HepG2 (cell line): ENCODE results near the gene RIMBP2. TPM values are rescaled to one million over a fixed set of nuclear protein-coding genes. Genes with fewer than 3 reads are reported as not detected.

ENCODE experiments used
- ATAC-seq: fragments of 200-7000 bp; cut with Tn5 transposase; 3 replicates; pipeline ENCODE4 v1.9.1; 2020; ENCODE audit warnings: mild to moderate bottlenecking, moderate library complexity
- BruUV-seq: library from RNA; stranded (reverse); fragments of 400-500 nt; replicated peaks from 2 replicates; lab custom pipeline; 2021; lab: Mats Ljungman, UMichigan
- CTCF ChIA-PET: fragments of 300-600 bp; formaldehyde crosslinking; extraction: SDS; loops from one replicate; lab custom pipeline; 2021; ENCODE audit warnings: low total read pairs, inconsistent platforms, low intra/inter-chr PET ratio; lab: Yijun Ruan, JAX
- POLR2A ChIA-PET: fragments of 350-600 bp; sonication (Branson Sonifier 250); formaldehyde crosslinking; loops from one replicate; lab custom pipeline; 2020; ENCODE audit warnings: antibody characterized with exemption, inconsistent platforms; lab: Yijun Ruan, JAX
- DNase-seq: peaks from one replicate; pipeline ENCODE4 v3.0.0-alpha.2; 2015; ENCODE audit warnings: low spot score
- FAIRE-seq: peaks from 3 replicates; lab custom pipeline; 2011; peaks lifted over from hg19 to GRCh38; lab: Jason Lieb, UNC
- H2AFZ ChIP-seq: one replicate; pipeline ENCODE4 v1.6.1; 2011; ENCODE audit warnings: low read length, inconsistent platforms
- H3K27ac ChIP-seq: fragments of 300-600 bp; 3 replicates; pipeline ENCODE4 v1.8.0; 2011; ENCODE audit warnings: mixed run types, mild to moderate bottlenecking, mixed read lengths, low read length, inconsistent platforms; ENCODE audit not compliant: insufficient read depth; ENCODE audit errors: extremely low read length
- H3K27me3 ChIP-seq, 2 experiments: fragments of 200-600 bp in 1 of 2; 2 replicates in 1 of 2; 3 replicates in 1 of 2; pipeline versions ENCODE4 v1.6.0 to v1.8.0; 2011; ENCODE audit warnings: low read length in 2 of 2, mild to moderate bottlenecking in 2 of 2, moderate library complexity in 2 of 2, inconsistent platforms in 1 of 2; ENCODE audit not compliant: insufficient read depth in 2 of 2, control insufficient read depth in 1 of 2
- H3K36me3 ChIP-seq, 2 experiments: fragments of 200-600 bp in 1 of 2; replicated peaks in 1 of 2; 2 replicates in 1 of 2; 3 replicates in 1 of 2; pipeline versions ENCODE4 v1.5.1 to v1.8.0; 2011; ENCODE audit warnings: low read length in 2 of 2, inconsistent platforms in 1 of 2; ENCODE audit not compliant: insufficient read depth in 2 of 2, control insufficient read depth in 1 of 2
- H3K4me1 ChIP-seq: 2 replicates; pipeline ENCODE4 v1.5.1; 2012; ENCODE audit warnings: low read length, inconsistent platforms; ENCODE audit not compliant: insufficient read depth
- H3K4me2 ChIP-seq: 2 replicates; pipeline ENCODE4 v1.6.0; 2011; ENCODE audit warnings: low read depth, low read length, inconsistent platforms
- H3K4me3 ChIP-seq, 3 experiments: fragments of 200-600 bp in 1 of 3; sonication (generic), shearing (Covaris generic) in 1 of 3; replicated peaks in 1 of 3; 2 replicates each; pipeline ENCODE4 v1.5.1; 2011 to 2016; ENCODE audit warnings: low read length in 3 of 3, inconsistent platforms in 2 of 3, low read depth in 2 of 3, mild to moderate bottlenecking in 2 of 3, control low read depth in 1 of 3, mixed read lengths in 1 of 3; ENCODE audit not compliant: insufficient read depth in 1 of 3
- H3K79me2 ChIP-seq: one replicate; pipeline ENCODE4 v1.6.1; 2011; ENCODE audit warnings: low read length, inconsistent platforms; ENCODE audit not compliant: insufficient read depth
- H3K9ac ChIP-seq: 2 replicates; pipeline ENCODE4 v1.6.0; 2011; ENCODE audit warnings: mild to moderate bottlenecking, low read depth, low read length, inconsistent platforms; ENCODE audit not compliant: insufficient read depth
- H3K9me3 ChIP-seq: 2 replicates; pipeline ENCODE4 v1.5.1; 2012; ENCODE audit warnings: mild to moderate bottlenecking, low read length
- H4K20me1 ChIP-seq: 2 replicates; pipeline ENCODE4 v1.6.0; 2011; ENCODE audit warnings: inconsistent platforms, mild to moderate bottlenecking, low read length, moderate library complexity; ENCODE audit not compliant: insufficient read depth
- AGO1 ChIP-seq: fragments of 200-400 bp; formaldehyde crosslinking; IDR thresholded peaks from 2 replicates; pipeline ENCODE4 v1.6.1; 2017; ENCODE audit warnings: mild to moderate bottlenecking, low read depth, low read length, moderate library complexity; ENCODE audit not compliant: poor library complexity, severe bottlenecking
- CBX5 ChIP-seq: sonication (generic); formaldehyde crosslinking; IDR thresholded peaks from 2 replicates; pipeline ENCODE4 v1.4.0; 2020; ENCODE audit warnings: missing genetic modification reagents, borderline replicate concordance
- DDIT3 ChIP-seq: sonication (generic); formaldehyde crosslinking; IDR thresholded peaks from 2 replicates; pipeline ENCODE4 v1.4.0; 2020; ENCODE audit warnings: mild to moderate bottlenecking, missing genetic modification reagents
- DNMT1 ChIP-seq: sonication (generic); formaldehyde crosslinking; IDR thresholded peaks from 2 replicates; pipeline ENCODE4 v1.5.1; 2020; ENCODE audit warnings: mild to moderate bottlenecking, missing genetic modification reagents
- EED ChIP-seq: sonication (generic); formaldehyde crosslinking; IDR thresholded peaks from 2 replicates; pipeline ENCODE4 v1.5.0; 2020; ENCODE audit warnings: mild to moderate bottlenecking, missing genetic modification reagents
- FOXJ3 ChIP-seq: sonication (generic); formaldehyde crosslinking; IDR thresholded peaks from 2 replicates; pipeline ENCODE4 v1.4.0; 2020; ENCODE audit warnings: missing genetic modification reagents, mild to moderate bottlenecking, borderline replicate concordance
- HCFC1 ChIP-seq: fragments of 150-350 bp; IDR thresholded peaks from 2 replicates; pipeline ENCODE4 v1.6.1; 2014; ENCODE audit warnings: low read depth, low read length
- KAT2B ChIP-seq: fragments of 150-350 bp; IDR thresholded peaks from 2 replicates; pipeline ENCODE4 v1.6.1; 2014; ENCODE audit warnings: low read depth, low read length, borderline replicate concordance
- SP140L ChIP-seq: sonication (generic); formaldehyde crosslinking; IDR thresholded peaks from 2 replicates; pipeline ENCODE4 v1.4.0; 2020; ENCODE audit warnings: missing genetic modification reagents, borderline replicate concordance
- SYNCRIP ChIP-seq: fragments of 200-400 bp; formaldehyde crosslinking; IDR thresholded peaks from 2 replicates; pipeline ENCODE4 v1.6.1; 2018; ENCODE audit warnings: mild to moderate bottlenecking, low read depth, low read length; ENCODE audit not compliant: insufficient read depth
- USF2 ChIP-seq, 2 experiments: sonication (generic) in 1 of 2; formaldehyde crosslinking in 1 of 2; IDR thresholded peaks; 2 replicates each; pipeline versions ENCODE4 v1.5.1 to v1.6.1; 2011 to 2020; ENCODE audit warnings: borderline replicate concordance in 1 of 2, low read depth in 1 of 2, low read length in 1 of 2, mild to moderate bottlenecking in 1 of 2, missing genetic modification reagents in 1 of 2, moderate library complexity in 1 of 2
- ZBTB43 ChIP-seq: sonication (generic); formaldehyde crosslinking; conservative IDR thresholded peaks from 2 replicates; pipeline ENCODE4 v1.4.0; 2020; ENCODE audit warnings: missing genetic modification reagents
- ZFP36L2 ChIP-seq: sonication (generic); formaldehyde crosslinking; IDR thresholded peaks from 2 replicates; pipeline ENCODE4 v1.4.0; 2020; ENCODE audit warnings: missing genetic modification reagents
- ZNF124 ChIP-seq: sonication (generic); formaldehyde crosslinking; IDR thresholded peaks from 2 replicates; pipeline ENCODE4 v1.4.0; 2020; ENCODE audit warnings: missing genetic modification reagents
- ZNF878 ChIP-seq: sonication (generic); formaldehyde crosslinking; IDR thresholded peaks from 2 replicates; pipeline ENCODE4 v1.8.1; 2023; ENCODE audit warnings: mild to moderate bottlenecking, missing genetic modification reagents, moderate library complexity
- WGBS: methylation state at CpG from one replicate; pipeline ENCODE4 v1.1.6; 2017; ENCODE audit warnings: low lambda C conversion rate; 5-methylcytosine and 5-hydroxymethylcytosine counted together
- in situ Hi-C: cut with HindIII; loops from 2 replicates; pipeline ENCODE4 v1.10.0; 2017; ENCODE audit warnings: low pct_unique_long_range_greater_than_20kb; ENCODE audit not compliant: extremely low pct_ligation_motif_present
- intact Hi-C: fragments of 100-400 bp; cut with micrococcal nuclease; formaldehyde crosslinking; loops from one replicate; pipeline ENCODE4 v1.10.0; 2022; ENCODE audit not compliant: unreplicated experiment
- polyA plus RNA-seq, 8 experiments: library from polyadenylated mRNA; depleted of rRNA in 3 of 8; stranded (reverse) in 7 of 8; unstranded in 1 of 8; fragments of >200 nt; fragmentation: Illumina TruSeq in 4 of 8; extraction: Trizol in 4 of 8; gene quantifications; 2 replicates each; pipeline versions ENCODE4 v1.2.1 to v1.2.3, GENCODE V29; 2011 to 2016; ENCODE audit warnings: low read depth in 4 of 8, missing spikeins in 1 of 8, mixed read lengths in 1 of 8; ENCODE audit not compliant: insufficient read depth in 1 of 8
- total RNA-seq, 5 experiments: library from RNA; depleted of rRNA; stranded (reverse); fragments of >200 nt; fragmentation: Illumina TruSeq; extraction: Trizol; gene quantifications; 2 replicates each; pipeline ENCODE4 v1.2.3, GENCODE V29; 2016; ENCODE audit warnings: low read depth in 1 of 5
- TF ChIP-seq, protein P1 (sequence below): sonication (generic); formaldehyde crosslinking; IDR thresholded peaks from 2 replicates; pipeline ENCODE4 v1.4.0; 2020; ENCODE audit warnings: mild to moderate bottlenecking, missing genetic modification reagents

Gene RIMBP2
- total and polyA plus RNA-seq, 2 of the 13 experiments (the other 11 are each of a cell fraction or from before 2014, with no cell fraction given) = 0.03 TPM; not detected in 1

- H3K27me3 ChIP-seq = peaks cover 4 to 60% of the 10 kb centered on the region in 2 experiments; a peak in 4 of 5 replicates
- no TSS peak for BruUV-seq
- no peak overlapping the region for H3K4me3 ChIP-seq
- DNase-seq = no peak
- H3K4me2 ChIP-seq = no peak overlapping the region
- no peaks in the 10 kb centered on the region for H3K79me2 ChIP-seq
- H2AFZ ChIP-seq = no peak overlapping the region
- POLR2A ChIA-PET = no interaction called here
- no peak for ATAC-seq
- H3K36me3 ChIP-seq = no peaks in the 10 kb centered on the region
- no peaks in the 10 kb centered on the region for H3K4me1 ChIP-seq
- H3K9me3 ChIP-seq = no peaks in the 10 kb centered on the region
- no peak for TF ChIP-seq HCFC1
- no peak for TF ChIP-seq AGO1
- TF ChIP-seq KAT2B = no peak
- TF ChIP-seq ZBTB43 = no peak
- TF ChIP-seq CBX5 (CRISPR knock-in tag) = no peak
- TF ChIP-seq ZNF878 = no peak
- no peak for TF ChIP-seq SYNCRIP
- no peak for TF ChIP-seq ZFP36L2 (CRISPR knock-in tag)
- no peak for TF ChIP-seq EED
- no peak for TF ChIP-seq ZNF124 (CRISPR knock-in tag)
- TF ChIP-seq USF2 (IDR thresholded peaks at IDR 0.05; ENCODE audit: low read depth, low read length) = no peak
- TF ChIP-seq USF2 (CRISPR knock-in tag; IDR thresholded peaks at IDR 0.05; ENCODE audit: borderline replicate concordance) = no peak
- no peak for TF ChIP-seq DNMT1
- no peak for TF ChIP-seq DDIT3 (CRISPR knock-in tag)
- TF ChIP-seq, protein P1, sequence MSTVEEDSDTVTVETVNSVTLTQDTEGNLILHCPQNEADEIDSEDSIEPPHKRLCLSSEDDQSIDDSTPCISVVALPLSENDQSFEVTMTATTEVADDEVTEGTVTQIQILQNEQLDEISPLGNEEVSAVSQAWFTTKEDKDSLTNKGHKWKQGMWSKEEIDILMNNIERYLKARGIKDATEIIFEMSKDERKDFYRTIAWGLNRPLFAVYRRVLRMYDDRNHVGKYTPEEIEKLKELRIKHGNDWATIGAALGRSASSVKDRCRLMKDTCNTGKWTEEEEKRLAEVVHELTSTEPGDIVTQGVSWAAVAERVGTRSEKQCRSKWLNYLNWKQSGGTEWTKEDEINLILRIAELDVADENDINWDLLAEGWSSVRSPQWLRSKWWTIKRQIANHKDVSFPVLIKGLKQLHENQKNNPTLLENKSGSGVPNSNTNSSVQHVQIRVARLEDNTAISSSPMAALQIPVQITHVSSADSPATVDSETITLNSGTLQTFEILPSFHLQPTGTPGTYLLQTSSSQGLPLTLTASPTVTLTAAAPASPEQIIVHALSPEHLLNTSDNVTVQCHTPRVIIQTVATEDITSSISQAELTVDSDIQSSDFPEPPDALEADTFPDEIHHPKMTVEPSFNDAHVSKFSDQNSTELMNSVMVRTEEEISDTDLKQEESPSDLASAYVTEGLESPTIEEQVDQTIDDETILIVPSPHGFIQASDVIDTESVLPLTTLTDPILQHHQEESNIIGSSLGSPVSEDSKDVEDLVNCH (CRISPR knock-in tag) = no peak
- no peak for TF ChIP-seq SP140L (CRISPR knock-in tag)
- TF ChIP-seq FOXJ3 (CRISPR knock-in tag) = no peak
- FAIRE-seq = no peak
- no peak overlapping the region for H3K9ac ChIP-seq
- H4K20me1 ChIP-seq = no peaks in the 10 kb centered on the region
- no peak overlapping the region for H3K27ac ChIP-seq
- CTCF ChIA-PET = no interaction called here
- intact Hi-C loops (no loop called here), in situ Hi-C loops (no loop called here)
- 66% methylated on average over 5 of the region's 5 CpGs for WGBS
These were observed 101.6 kb downstream of the RIMBP2 start for GRCh38 chr12:130614530-130614905.
